Smooth muscle cell (in vitro differentiated cells): Measurements from ENCODE around the gene IFT25. TPM values are rescaled to one million over a fixed set of nuclear protein-coding genes. Genes with fewer than 3 reads are reported as not detected.

ENCODE experiments used
- DNase-seq: peaks from one replicate; lab custom pipeline; 2025; ENCODE audit not compliant: unreplicated experiment; lab: John Stamatoyannopoulos, UW
- H2AFZ ChIP-seq: fragments of 200-600 bp; sonication (generic); 2 replicates; pipeline ENCODE4 v1.6.0; 2016; ENCODE audit warnings: antibody characterized with exemption, low read depth, mild to moderate bottlenecking
- H3F3A ChIP-seq: fragments of 200-600 bp; sonication (generic); 2 replicates; pipeline ENCODE4 v1.6.0; 2017; ENCODE audit warnings: antibody characterized with exemption, low read depth
- H3K27ac ChIP-seq: fragments of 200-600 bp; sonication (generic); 2 replicates; pipeline ENCODE4 v1.5.1; 2016; ENCODE audit warnings: low read depth, mild to moderate bottlenecking
- H3K27me3 ChIP-seq: fragments of 200-600 bp; sonication (generic); 2 replicates; pipeline ENCODE4 v1.6.1; 2016; ENCODE audit warnings: low read depth, mild to moderate bottlenecking
- H3K36me3 ChIP-seq: fragments of 200-600 bp; sonication (generic); 2 replicates; pipeline ENCODE4 v1.5.1; 2016; ENCODE audit warnings: low read depth
- H3K4me1 ChIP-seq: fragments of 200-600 bp; sonication (generic); 2 replicates; pipeline ENCODE4 v1.5.1; 2016; ENCODE audit warnings: low read depth
- H3K4me2 ChIP-seq: fragments of 200-600 bp; sonication (generic); 2 replicates; pipeline ENCODE4 v1.6.0; 2016; ENCODE audit warnings: mild to moderate bottlenecking
- H3K4me3 ChIP-seq: fragments of 200-600 bp; sonication (generic); 2 replicates; pipeline ENCODE4 v1.5.1; 2016; ENCODE audit warnings: mild to moderate bottlenecking
- H3K79me2 ChIP-seq: fragments of 200-600 bp; sonication (generic); 2 replicates; pipeline ENCODE4 v1.6.0; 2016; ENCODE audit warnings: low read depth, mild to moderate bottlenecking
- H3K9ac ChIP-seq: fragments of 200-600 bp; sonication (generic); 2 replicates; pipeline ENCODE4 v1.6.0; 2016; ENCODE audit warnings: low read depth
- H3K9me3 ChIP-seq: fragments of 200-600 bp; sonication (generic); replicated peaks from 2 replicates; pipeline ENCODE4 v1.5.1; 2016; ENCODE audit warnings: low read depth
- H4K20me1 ChIP-seq: fragments of 200-600 bp; sonication (generic); 2 replicates; pipeline ENCODE4 v1.6.0; 2016; ENCODE audit warnings: low read depth
- WGBS: methylation state at CpG from one replicate; pipeline ENCODE4 v1.1.7; 2016; ENCODE audit warnings: low lambda C conversion rate; 5-methylcytosine and 5-hydroxymethylcytosine counted together
- polyA plus RNA-seq: library from polyadenylated mRNA; unstranded; fragments of >200 nt; fragmentation: Nextera tagmentation; extraction: Ambion mirVana; gene quantifications from 2 replicates; pipeline ENCODE4 v1.2.1, GENCODE V29; 2016
- total RNA-seq: library from RNA; depleted of rRNA; stranded (reverse); fragments of >200 nt; gene quantifications from 2 replicates; pipeline ENCODE4 v1.2.3, GENCODE V29; 2014
- TF ChIP-seq, protein P1 (sequence below): fragments of 200-600 bp; sonication (generic); IDR thresholded peaks from 2 replicates; pipeline ENCODE4 v1.5.1; 2017; ENCODE audit warnings: borderline replicate concordance, mild to moderate bottlenecking, antibody characterized with exemption; ENCODE audit not compliant: insufficient read depth, poor library complexity, severe bottlenecking

Gene IFT25
- total and polyA plus RNA-seq, 2 experiments from 2014 or later = 27.4 to 46.3 TPM

- Histone ChIP-seq H3K27ac (no peak overlapping the region), H3K79me2 (no peaks in the 10 kb centered on the region), H3F3A (peaks cover 3% of the 10 kb centered on the region), H3K9ac (no peak overlapping the region), H3K36me3 (no peaks in the 10 kb centered on the region), H3K9me3 (no peaks in the 10 kb centered on the region), H3K4me2 (no peak overlapping the region), H3K4me1 (peaks cover 6% of the 10 kb centered on the region), H3K4me3 (no peak overlapping the region), H3K27me3 (no peaks in the 10 kb centered on the region), H4K20me1 (no peaks in the 10 kb centered on the region), H2AFZ (no peak overlapping the region)
- 95% methylated on average over 5 of the region's 5 CpGs for WGBS
- no peak for DNase-seq
- TF ChIP-seq, protein P1, sequence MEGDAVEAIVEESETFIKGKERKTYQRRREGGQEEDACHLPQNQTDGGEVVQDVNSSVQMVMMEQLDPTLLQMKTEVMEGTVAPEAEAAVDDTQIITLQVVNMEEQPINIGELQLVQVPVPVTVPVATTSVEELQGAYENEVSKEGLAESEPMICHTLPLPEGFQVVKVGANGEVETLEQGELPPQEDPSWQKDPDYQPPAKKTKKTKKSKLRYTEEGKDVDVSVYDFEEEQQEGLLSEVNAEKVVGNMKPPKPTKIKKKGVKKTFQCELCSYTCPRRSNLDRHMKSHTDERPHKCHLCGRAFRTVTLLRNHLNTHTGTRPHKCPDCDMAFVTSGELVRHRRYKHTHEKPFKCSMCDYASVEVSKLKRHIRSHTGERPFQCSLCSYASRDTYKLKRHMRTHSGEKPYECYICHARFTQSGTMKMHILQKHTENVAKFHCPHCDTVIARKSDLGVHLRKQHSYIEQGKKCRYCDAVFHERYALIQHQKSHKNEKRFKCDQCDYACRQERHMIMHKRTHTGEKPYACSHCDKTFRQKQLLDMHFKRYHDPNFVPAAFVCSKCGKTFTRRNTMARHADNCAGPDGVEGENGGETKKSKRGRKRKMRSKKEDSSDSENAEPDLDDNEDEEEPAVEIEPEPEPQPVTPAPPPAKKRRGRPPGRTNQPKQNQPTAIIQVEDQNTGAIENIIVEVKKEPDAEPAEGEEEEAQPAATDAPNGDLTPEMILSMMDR = no peak
These were observed 52.6 kb downstream of the IFT25 start for GRCh38 chr1:53892911-53893310.

GRCh38 chr1:53891678-53892077 is 53.8 kb downstream of the IFT25 start:
- DNase-seq = no peak
- H4K20me1 ChIP-seq = no peaks in the 10 kb centered on the region
- H3K27me3 ChIP-seq = no peaks in the 10 kb centered on the region

GRCh38 chr1:53891018-53891417 is 54.5 kb downstream of the IFT25 start:
- no peaks in the 10 kb centered on the region for H3K36me3 ChIP-seq
- H3K27me3 ChIP-seq = no peaks in the 10 kb centered on the region
- no peaks in the 10 kb centered on the region for H3K79me2 ChIP-seq
- H3K9ac ChIP-seq = no peak overlapping the region
- WGBS = 85% methylated on average over 2 of the region's 2 CpGs
- H3F3A ChIP-seq = peaks cover 3% of the 10 kb centered on the region
- no peaks in the 10 kb centered on the region for H4K20me1 ChIP-seq
- H3K4me1 ChIP-seq = peaks cover 6% of the 10 kb centered on the region
- H3K4me2 ChIP-seq = no peak overlapping the region
- H3K27ac ChIP-seq = no peak overlapping the region
- DNase-seq = no peak
- no peaks in the 10 kb centered on the region for H3K9me3 ChIP-seq
- TF ChIP-seq, protein P1 = no peak
- no peak overlapping the region for H2AFZ ChIP-seq
- H3K4me3 ChIP-seq = no peak overlapping the region

More at GRCh38 chr1:53891678-53892077, 53.8 kb downstream of the IFT25 start:
- no peak overlapping the region for H2AFZ ChIP-seq
- peaks cover 3% of the 10 kb centered on the region for H3F3A ChIP-seq
- no peak overlapping the region for H3K4me3 ChIP-seq
- H3K9me3 ChIP-seq = no peaks in the 10 kb centered on the region
- TF ChIP-seq, protein P1 = no peak
- no peaks in the 10 kb centered on the region for H3K36me3 ChIP-seq
- H3K27ac ChIP-seq = no peak overlapping the region
- no peaks in the 10 kb centered on the region for H3K79me2 ChIP-seq
- WGBS = 95% methylated on average over 2 of the region's 2 CpGs
- H3K4me1 ChIP-seq = peaks cover 6% of the 10 kb centered on the region
- no peak overlapping the region for H3K4me2 ChIP-seq
- H3K9ac ChIP-seq = no peak overlapping the region

DNA sequence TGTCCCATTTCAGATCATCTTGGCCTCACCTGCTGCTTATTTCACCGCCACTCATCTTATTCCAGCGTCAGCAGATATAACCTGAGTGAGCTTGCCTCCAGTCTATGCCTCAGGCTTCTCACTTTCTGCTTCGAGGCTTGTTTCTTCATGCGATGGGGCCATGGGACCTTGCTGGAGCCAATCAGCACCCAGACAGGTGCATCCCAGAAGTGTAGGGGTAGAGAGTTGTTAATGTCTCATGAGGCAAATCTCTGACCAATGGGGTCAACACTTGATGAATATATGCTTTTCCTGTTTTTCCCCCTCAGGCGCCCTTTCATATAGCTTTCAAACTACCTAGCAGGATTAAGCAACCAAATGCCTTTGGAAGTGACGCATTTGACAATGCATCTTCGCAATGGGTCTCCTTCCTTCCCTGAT is 55.0 kb downstream of the IFT25 start:
- Histone ChIP-seq H3K9ac (peak overlapping the region; percentile 90), H4K20me1 (no peaks in the 10 kb centered on the region), H3K4me1 (peaks cover 6% of the 10 kb centered on the region), H3K9me3 (no peaks in the 10 kb centered on the region), H3K27me3 (no peaks in the 10 kb centered on the region), H2AFZ (peak overlapping the region; percentile 97), H3K79me2 (no peaks in the 10 kb centered on the region), H3K4me3 (peak overlapping the region; percentile 90), H3K27ac (peak overlapping the region; percentile 93), H3F3A (peaks cover 3% of the 10 kb centered on the region), H3K36me3 (no peaks in the 10 kb centered on the region), H3K4me2 (peak overlapping the region; percentile 80)
- TF ChIP-seq, protein P1 = no peak
- 89% methylated on average over 7 of the region's 7 CpGs for WGBS
- no peak for DNase-seq
